SJCRH30 (cell line): ENCODE measurements around the gene SLC19A1. TPM values are rescaled to one million over a fixed set of nuclear protein-coding genes. Genes with fewer than 3 reads are reported as not detected.

ENCODE experiments used
- DNase-seq, 2 experiments: peaks; one replicate each; pipeline ENCODE4 v3.0.0-alpha.2; 2015 to 2020
- H3K27ac ChIP-seq: fragments of 250-450 bp; sonication (Bioruptor Pico); 2 replicates; pipeline ENCODE4 v1.5.1; 2020; ENCODE audit warnings: mild to moderate bottlenecking, moderate library complexity
- H3K27me3 ChIP-seq: fragments of 250-450 bp; sonication (Bioruptor Pico); 2 replicates; pipeline ENCODE4 v1.5.1; 2020; ENCODE audit warnings: mild to moderate bottlenecking, moderate library complexity
- H3K36me3 ChIP-seq: fragments of 250-450 bp; sonication (Bioruptor Pico); 2 replicates; pipeline ENCODE4 v1.5.1; 2020; ENCODE audit warnings: mild to moderate bottlenecking, moderate library complexity
- H3K4me1 ChIP-seq: fragments of 250-450 bp; sonication (Bioruptor Pico); 2 replicates; pipeline ENCODE4 v1.5.1; 2020; ENCODE audit warnings: mild to moderate bottlenecking, moderate library complexity
- H3K4me3 ChIP-seq: fragments of 250-450 bp; sonication (Bioruptor Pico); 2 replicates; pipeline ENCODE4 v1.5.1; 2020; ENCODE audit warnings: mild to moderate bottlenecking, moderate library complexity
- H3K9me3 ChIP-seq: fragments of 250-450 bp; sonication (Bioruptor Pico); replicated peaks from 2 replicates; pipeline ENCODE4 v1.5.1; 2020; ENCODE audit warnings: mild to moderate bottlenecking, moderate library complexity
- total RNA-seq: library from RNA; depleted of rRNA; stranded (reverse); fragments of >200 nt; shearing (Covaris generic); gene quantifications from 2 replicates; pipeline ENCODE4 v1.2.3, GENCODE V29; 2014

Gene SLC19A1
- total RNA-seq, 1 experiment from 2014 or later: 27.6 TPM

- H3K4me1 ChIP-seq: 0 out of 2 replicates have a peak, but pooled peaks cover 3% of the 10 kb centered on the region
- H3K4me3 ChIP-seq: no peak overlapping the region
- no peaks in the 10 kb centered on the region for H3K36me3 ChIP-seq
- H3K9me3 ChIP-seq: no peaks in the 10 kb centered on the region
- no peak for DNase-seq
- no peak overlapping the region for H3K27ac ChIP-seq
- no peaks in the 10 kb centered on the region for H3K27me3 ChIP-seq
Measured at GRCh38 chr21:45489722-45489982, 52.6 kb downstream of the SLC19A1 start.

GRCh38 chr21:45488931-45489721, 53.1 kb downstream of the SLC19A1 start:
- no peak for DNase-seq
- Histone ChIP-seq H3K4me3 (no peak overlapping the region), H3K9me3 (no peaks in the 10 kb centered on the region), H3K36me3 (no peaks in the 10 kb centered on the region), H3K27me3 (no peaks in the 10 kb centered on the region), H3K4me1 (0 out of 2 replicates have a peak, but pooled peaks cover 3% of the 10 kb centered on the region), H3K27ac (no peak overlapping the region)

DNA sequence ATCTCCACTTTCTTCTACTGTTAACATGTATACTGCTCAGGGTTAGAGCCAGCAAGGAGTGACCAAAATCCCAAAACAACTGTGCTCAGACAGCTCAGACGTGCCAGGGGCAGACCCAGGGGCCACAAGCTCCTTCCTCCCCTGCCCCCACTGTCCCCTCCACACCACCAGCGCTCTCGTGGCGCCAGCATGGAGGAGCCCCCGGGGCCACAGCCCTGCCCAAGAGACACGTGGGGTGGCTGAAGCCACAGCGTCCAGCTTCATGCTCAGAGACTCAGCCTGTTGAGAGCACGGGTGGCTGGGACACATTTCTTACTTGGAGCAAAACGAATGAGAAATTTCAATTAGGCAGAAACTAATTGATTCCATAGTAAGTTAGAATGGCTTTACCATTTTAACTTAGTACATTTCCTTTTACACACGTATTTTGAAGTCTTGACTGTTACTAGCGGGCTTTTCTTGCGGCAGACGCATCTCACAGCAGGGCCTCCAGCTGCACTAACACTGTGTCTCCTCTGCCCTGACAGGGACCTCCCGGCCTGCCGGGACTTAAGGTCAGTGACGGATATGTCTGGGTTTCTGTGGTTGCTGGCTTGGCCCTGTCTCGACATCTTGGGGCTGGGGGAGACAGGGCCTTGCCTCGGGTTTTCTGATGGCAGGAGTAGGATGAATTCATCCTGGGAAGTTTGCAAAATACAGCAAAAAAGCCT, 54.2 kb downstream of the SLC19A1 start:
- 0 out of 2 replicates have a peak, but pooled peaks cover 3% of the 10 kb centered on the region for H3K4me1 ChIP-seq
- no peak overlapping the region for H3K4me3 ChIP-seq
- no peaks in the 10 kb centered on the region for H3K36me3 ChIP-seq
- no peak overlapping the region for H3K27ac ChIP-seq
- no peaks in the 10 kb centered on the region for H3K9me3 ChIP-seq
- H3K27me3 ChIP-seq: no peaks in the 10 kb centered on the region
- no peak for DNase-seq

DNA sequence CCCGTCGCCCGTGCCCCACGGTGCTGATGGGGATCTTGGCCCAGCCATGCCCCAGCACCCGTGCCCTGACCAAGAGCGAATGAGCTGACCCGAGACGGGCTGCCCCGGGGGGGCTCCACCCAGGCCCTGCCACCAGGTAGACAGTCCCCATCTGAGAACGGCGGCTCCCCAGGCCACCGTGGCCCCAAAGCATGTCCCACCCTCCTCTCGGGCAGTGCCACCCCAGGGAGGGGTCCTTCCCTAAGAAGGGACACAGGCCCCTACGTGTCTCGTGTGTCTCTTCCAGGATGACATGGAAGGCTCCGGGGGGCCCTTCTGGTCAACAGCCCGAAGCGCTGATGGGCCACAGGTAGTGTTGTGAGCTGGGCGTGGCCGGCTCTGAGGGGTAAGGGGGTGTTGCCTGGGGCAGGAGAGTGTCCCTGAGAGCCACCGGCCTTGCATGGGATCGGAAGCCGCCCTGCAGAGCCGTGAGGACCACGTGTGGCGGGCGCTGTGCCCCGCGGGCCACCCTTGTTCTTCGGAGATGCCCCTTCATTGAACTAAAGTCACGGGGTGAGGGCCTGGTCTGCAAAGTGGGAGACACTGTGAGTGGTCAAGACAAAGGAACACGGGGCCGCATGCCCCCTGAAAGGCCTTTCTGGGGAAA, 55.0 kb downstream of the SLC19A1 start:
- H3K4me3 ChIP-seq: no peak overlapping the region
- DNase-seq: no peak
- no peaks in the 10 kb centered on the region for H3K27me3 ChIP-seq
- H3K4me1 ChIP-seq: 0 out of 2 replicates have a peak, but pooled peaks cover 3% of the 10 kb centered on the region
- H3K9me3 ChIP-seq: no peaks in the 10 kb centered on the region
- H3K36me3 ChIP-seq: no peaks in the 10 kb centered on the region; the same call in 1 of the 2 replicates
- no peak overlapping the region for H3K27ac ChIP-seq

DNA sequence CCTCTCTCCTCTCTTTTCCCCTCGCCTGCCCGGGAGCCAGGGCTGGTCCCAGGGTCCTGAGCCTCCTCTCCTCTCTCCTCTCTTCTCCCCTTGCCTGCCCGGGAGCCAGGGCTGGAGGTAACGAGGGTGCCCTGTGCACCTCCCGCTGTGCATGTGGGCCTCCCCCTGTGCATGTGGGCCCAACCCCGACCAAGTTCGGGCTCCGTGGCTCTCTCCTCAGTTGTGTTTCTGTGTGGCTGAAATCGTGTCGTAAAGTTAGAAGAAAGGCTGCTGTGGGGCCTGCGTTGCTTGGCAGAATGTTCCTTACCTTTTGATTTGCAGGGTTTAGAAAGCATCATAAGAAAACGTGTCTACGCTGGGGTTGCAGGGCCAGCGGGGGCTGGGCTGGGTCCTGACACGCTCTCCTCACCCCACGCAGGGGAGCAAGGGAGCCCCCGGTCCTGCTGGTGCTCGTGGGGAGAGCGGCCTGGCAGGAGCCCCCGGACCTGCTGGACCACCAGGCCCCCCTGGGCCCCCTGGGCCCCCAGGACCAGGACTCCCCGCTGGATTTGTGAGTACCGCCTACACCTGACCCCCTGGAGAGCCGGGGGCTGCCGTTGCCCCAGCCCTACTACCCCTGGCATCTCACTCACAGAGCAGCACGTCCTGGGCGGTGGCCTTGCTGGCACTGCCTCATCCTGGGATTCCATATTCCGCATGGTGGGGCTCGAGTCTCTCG, 55.6 kb downstream of the SLC19A1 start:
- H3K4me1 ChIP-seq: 0 out of 2 replicates have a peak, but pooled peaks cover 3% of the 10 kb centered on the region
- H3K27me3 ChIP-seq: no peaks in the 10 kb centered on the region
- no peaks in the 10 kb centered on the region; the same call in 1 of the 2 replicates for H3K36me3 ChIP-seq
- H3K9me3 ChIP-seq: no peaks in the 10 kb centered on the region
- H3K4me3 ChIP-seq: no peak overlapping the region
- no peak overlapping the region for H3K27ac ChIP-seq
- DNase-seq: no peak

DNA sequence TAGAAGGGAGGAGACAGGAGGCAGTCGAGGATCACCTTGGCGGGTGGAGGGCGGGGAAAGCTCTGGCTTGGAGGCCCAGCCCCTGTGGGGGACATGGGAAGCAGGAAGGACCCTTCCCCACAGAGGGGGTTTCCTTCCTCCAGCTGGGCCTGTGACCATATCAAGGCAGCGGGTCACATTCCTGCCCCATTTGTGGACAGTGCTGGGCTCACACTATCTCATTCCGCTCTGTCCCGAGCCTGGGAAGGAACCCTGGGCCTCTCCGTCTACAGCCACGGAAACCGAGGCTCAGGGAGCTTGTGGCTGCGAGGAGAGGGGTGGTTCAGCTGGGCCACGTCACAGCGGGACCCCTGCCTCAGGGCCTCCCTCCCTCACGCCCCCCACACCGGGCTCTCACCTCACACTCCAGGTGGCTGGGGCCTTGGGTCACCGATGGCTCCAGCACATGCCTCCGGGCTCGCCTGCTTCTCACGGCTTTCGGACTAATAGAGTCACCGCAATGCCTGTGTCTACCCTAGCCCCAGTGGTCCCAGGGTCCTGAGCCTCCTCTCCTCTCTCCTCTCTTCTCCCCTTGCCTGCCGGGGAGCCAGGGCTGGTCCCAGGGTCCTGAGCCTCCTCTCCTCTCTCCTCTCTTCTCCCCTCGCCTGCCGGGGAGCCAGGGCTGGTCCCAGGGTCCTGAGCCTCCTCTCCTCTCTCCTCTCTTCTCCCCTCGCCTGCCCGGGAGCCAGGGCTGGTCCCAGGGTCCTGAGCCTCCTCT, 56.4 kb downstream of the SLC19A1 start:
- Histone ChIP-seq H3K27me3 (no peaks in the 10 kb centered on the region), H3K4me1 (0 out of 2 replicates have a peak, but pooled peaks cover 3% of the 10 kb centered on the region), H3K27ac (no peak overlapping the region)

GRCh38 chr21:45484318-45484717, 57.9 kb downstream of the SLC19A1 start:
- no peak for DNase-seq
- Histone ChIP-seq H3K27ac (no peak overlapping the region), H3K4me3 (no peak overlapping the region), H3K4me1 (0 out of 2 replicates have a peak, but pooled peaks cover 3% of the 10 kb centered on the region), H3K36me3 (no peaks in the 10 kb centered on the region; the same call in 1 of the 2 replicates), H3K27me3 (no peaks in the 10 kb centered on the region), H3K9me3 (no peaks in the 10 kb centered on the region)

More for the DNA sequence above, 56.4 kb downstream of the SLC19A1 start:
- Histone ChIP-seq H3K9me3 (no peaks in the 10 kb centered on the region), H3K36me3 (no peaks in the 10 kb centered on the region; the same call in 1 of the 2 replicates), H3K4me3 (no peak overlapping the region)
- no peak for DNase-seq

GRCh38 chr21:45482899-45483821, 59.1 kb downstream of the SLC19A1 start:
- Histone ChIP-seq H3K27me3 (no peaks in the 10 kb centered on the region), H3K4me1 (0 out of 2 replicates have a peak, but pooled peaks cover 2% of the 10 kb centered on the region), H3K36me3 (no peaks in the 10 kb centered on the region; the same call in 1 of the 2 replicates), H3K4me3 (no peak overlapping the region), H3K9me3 (no peaks in the 10 kb centered on the region), H3K27ac (no peak overlapping the region)
- no peak for DNase-seq

GRCh38 chr21:45481977-45482898, 60.0 kb downstream of the SLC19A1 start:
- no peaks in the 10 kb centered on the region for H3K9me3 ChIP-seq
- no peak for DNase-seq
- H3K4me3 ChIP-seq: no peak overlapping the region
- no peak overlapping the region for H3K27ac ChIP-seq
- no peaks in the 10 kb centered on the region; the same call in 1 of the 2 replicates for H3K36me3 ChIP-seq
- H3K4me1 ChIP-seq: no peaks in the 10 kb centered on the region
- H3K27me3 ChIP-seq: no peaks in the 10 kb centered on the region

DNA sequence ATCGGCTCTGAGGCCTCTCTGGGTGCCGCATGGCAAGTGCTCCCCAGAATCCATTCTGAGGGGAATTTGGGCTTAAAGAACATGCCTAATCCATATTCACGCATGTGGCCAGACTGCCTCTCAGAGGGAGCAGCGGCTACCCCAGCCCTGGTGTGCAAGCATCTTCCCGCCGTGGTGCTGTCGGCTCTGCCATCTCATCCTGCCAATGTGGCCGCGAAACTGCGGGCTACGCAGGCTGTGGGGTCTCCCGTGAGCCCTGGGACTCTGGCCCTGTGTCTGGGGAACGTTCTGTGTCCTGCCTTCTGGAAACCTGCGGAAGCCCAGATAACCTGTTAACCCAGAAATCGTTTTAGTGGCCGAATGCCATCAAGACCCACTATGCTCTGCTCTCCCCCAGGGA, 60.7 kb downstream of the SLC19A1 start:
- H3K9me3 ChIP-seq: no peaks in the 10 kb centered on the region
- H3K27ac ChIP-seq: no peak overlapping the region
- H3K27me3 ChIP-seq: no peaks in the 10 kb centered on the region
- H3K36me3 ChIP-seq: no peaks in the 10 kb centered on the region; the same call in 1 of the 2 replicates
- no peak for DNase-seq
- H3K4me1 ChIP-seq: no peaks in the 10 kb centered on the region
- no peak overlapping the region for H3K4me3 ChIP-seq

GRCh38 chr21:45480701-45481500, 61.3 kb downstream of the SLC19A1 start:
- Histone ChIP-seq H3K4me1 (no peaks in the 10 kb centered on the region), H3K27ac (no peak overlapping the region), H3K4me3 (no peak overlapping the region), H3K9me3 (no peaks in the 10 kb centered on the region), H3K36me3 (no peaks in the 10 kb centered on the region; the same call in 1 of the 2 replicates), H3K27me3 (no peaks in the 10 kb centered on the region)
- DNase-seq: no peak
